NCI-H1436 treated with DMSO at 0.1 percent for 48 hours (cell line): ENCODE data around the gene CARMIL3.

Experiments
- DNase-seq: peaks from one replicate; lab custom pipeline; 2025; lab: John Stamatoyannopoulos, UW

CARMIL3 gene

DNA sequence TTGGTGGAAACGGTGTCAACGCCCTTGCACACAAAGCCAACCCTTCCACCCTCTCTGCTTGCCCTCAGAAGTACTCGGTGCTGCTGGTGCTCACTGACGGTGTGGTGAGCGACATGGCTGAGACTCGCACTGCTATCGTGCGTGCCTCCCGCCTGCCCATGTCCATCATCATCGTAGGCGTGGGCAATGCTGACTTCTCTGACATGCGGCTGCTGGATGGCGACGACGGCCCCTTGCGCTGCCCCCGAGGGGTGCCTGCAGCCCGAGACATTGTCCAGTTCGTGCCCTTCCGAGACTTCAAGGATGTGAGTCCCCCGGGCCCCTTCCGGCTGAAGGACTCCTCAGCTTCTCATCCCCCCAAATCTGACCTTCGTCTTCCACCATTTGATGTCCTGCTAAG is 25.3 kb downstream of the CARMIL3 start:
- no peak for DNase-seq

DNA sequence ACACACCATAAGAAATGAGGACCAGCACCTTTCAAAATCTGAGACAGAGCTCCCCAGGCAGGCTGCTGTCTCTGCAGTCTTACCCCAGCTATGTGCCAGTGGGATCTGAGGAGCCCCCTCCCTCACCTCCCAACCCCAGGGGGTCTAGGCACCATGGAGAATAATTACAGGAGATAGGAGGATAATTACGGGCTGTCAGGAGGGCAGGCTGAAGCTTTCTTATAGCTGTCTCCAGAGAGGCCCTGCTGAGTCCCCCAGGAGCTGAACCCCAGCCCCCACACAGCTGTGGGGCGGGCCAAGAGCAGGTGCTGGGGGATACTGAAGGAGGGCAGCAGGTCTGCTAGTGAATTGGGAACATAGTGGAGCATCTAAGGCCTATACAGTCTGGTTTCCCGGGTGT is 26.3 kb downstream of the CARMIL3 start:
- DNase-seq = peak; percentile 64

DNA sequence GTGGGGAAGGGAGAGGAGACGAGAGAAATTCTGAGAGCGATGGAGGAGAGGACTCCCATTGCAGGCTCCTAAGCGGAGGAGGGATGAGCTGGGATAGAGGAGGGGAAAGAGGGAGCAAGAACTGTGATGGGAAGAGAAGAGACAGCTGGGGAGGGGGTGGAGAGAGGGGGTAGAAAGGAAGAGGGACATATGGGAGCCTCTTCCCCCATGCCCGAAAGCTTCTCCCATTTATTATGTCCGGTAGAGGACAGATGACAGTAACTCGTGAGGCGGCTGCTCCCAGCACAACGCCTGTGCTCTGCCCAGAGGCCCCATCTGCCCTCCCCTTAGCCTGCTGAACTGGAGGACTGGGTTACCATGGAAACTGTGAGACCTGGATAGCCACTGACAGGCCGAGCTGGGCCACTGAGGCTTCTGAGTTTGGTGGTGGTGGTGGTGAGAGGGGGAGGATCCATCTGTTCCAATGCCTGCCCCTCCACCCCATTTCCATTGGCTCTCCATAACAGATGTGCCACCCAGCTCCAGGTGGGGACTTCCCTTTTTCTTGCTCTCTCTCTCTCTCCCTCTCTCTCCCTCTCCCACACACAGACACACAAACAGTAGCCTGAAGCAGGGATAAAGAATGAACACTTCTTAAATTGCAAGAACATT is 27.8 kb downstream of the CARMIL3 start:
- DNase-seq = no peak

DNA sequence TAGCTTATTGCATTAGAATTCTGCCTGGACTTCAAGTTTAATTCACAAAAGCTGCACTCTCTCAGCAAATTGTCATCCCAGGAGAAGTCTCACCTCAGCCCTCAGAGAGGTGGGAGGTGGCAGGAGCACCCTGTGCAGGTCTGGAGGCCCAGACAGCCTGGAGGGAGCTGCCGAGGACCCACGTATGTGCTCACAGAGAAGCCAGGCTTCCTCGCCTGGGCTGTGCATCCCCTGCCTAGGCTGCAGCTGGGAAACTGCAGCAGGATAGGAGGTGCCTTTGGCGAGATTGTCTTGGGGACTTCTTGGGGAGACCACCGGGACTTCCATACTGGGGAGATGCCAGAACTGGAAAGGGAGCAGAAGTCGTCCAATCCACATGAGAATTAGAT is 28.3 kb downstream of the CARMIL3 start:
- DNase-seq = no peak

DNA sequence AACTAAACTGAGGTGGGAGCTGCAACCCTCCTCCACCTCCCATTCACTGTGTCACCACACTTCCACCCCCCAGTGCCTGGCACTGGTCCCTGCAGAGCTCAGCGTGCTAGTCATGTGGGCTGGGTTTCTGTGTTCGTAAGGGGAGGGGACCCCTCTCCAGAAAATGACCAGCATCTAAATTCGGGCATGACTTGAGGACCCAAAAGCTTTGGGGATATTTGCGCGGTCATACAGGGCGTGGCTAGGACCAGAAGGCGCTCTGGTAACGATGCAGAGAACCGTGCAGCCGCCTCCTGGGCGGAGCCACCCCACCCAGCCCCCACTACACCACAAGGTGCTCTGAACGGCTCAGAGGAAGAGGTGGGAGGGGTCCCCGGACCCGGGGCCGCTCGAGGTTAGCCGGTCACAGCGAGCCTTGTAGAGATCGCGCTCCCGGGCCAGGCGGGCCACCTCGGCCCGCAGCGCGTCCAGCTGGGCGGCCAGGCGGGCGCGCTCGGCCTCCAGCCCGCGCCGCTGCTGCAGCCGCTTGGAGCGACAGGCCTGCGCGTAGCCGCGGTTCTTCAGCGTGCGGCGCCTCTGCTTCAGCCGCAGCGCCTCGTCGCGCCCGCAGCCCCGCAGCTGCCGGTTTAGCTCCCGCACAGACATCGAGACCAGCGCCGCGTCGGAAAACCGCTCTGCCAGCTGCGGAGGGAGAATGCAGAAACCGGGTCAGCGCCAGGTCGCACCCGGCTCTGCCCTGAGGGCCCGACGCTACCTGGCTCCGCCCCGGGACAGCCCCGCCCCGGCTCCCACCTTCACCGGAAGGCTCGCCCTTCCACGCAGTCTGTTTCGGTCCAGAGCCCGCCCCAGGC is 29.3 kb downstream of the CARMIL3 start:
- DNase-seq = no peak

DNA sequence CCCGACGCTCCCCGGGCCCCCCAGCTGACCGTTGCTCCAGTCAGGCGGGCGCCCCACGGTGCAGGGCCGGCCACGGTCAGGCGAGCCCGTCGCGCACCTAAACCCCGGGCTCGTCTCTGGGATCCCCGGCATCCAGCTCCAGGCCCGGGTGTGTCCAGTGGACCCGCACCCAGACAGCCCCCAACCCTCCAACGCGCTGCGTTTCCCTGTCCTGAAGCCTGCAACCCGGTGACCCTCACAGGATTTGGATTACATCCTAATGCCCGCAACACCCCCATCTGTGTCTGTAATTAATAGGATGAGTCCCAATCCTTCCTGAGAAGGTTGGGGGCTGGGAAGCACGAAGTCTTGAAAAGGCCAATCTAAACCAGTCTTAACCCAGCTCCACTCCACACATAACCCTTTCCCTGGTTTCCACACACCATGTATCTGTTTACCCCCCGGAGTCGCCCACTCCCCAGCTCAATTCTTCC is 30.0 kb downstream of the CARMIL3 start:
- DNase-seq = no peak

DNA sequence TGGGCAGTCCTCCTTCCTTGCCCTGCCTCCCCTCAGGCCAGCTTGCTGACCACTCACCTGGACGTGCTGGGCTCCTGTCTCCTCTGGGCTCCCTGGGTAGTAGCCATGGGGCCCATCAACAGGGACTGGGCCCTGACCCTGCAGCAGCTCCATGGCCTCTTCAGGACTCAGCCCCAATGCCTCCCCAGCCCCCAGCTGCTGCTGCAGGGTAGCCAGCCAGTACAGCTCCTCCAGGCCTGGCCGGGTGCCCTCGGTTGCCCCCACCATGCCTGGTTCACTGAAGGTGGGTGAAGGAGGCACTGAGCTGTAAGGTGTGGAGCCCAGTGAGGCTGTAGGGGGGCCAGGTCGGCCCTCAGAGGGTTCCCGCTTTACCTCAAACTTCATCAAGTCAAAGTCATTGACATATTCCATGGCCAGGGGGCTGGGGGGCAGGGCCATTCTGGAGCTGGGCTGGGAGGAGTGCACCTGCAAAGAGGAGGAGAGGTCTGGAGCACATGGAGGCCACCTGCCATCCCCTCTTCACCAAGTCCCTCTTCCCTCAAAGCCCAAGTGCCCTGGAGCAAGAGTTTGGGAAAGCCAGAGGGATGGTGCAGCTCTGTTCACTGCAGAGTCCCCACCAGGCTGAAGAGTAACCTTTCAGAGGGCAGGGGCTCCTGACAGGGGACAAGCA is 30.7 kb downstream of the CARMIL3 start:
- DNase-seq = no peak

DNA sequence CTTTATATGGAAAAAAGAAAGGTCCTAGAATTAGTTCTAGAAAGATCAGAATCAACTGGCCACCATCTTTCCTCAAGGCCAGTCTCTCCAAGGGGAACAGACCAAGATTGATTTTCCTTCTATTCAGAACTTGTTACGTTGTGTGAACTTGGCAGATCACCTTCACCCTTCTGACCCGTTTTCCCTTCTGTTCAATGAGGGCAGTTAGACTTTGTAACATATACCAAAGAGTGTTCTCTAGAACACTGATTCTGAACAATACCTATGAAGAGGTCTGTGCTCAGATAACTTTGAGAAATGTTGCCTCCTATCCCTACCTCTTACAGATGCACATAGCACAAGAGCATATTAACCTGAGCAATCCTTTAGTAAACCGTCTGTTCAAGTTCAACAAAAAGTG is 31.7 kb downstream of the CARMIL3 start:
- DNase-seq = no peak

DNA sequence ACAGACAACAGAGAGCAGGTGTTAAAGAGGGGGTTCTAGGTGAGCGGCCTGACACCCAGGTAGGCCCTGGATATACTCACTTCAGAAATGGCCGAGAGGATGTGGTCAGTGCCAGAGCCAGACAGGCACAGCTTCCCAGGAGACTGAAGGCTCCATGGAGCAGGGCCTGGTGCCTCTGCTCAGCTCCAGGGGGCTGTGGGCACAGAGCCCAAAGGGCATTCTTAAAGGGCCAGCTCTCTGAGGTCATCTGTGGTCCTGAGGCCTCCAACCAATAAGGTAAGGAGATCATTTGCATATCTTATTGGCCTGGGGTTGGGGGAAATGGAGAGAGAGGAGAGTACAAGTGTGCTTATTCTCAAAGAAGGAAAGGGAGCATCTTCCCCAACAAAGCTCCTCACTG is 32.6 kb downstream of the CARMIL3 start:
- no peak for DNase-seq

DNA sequence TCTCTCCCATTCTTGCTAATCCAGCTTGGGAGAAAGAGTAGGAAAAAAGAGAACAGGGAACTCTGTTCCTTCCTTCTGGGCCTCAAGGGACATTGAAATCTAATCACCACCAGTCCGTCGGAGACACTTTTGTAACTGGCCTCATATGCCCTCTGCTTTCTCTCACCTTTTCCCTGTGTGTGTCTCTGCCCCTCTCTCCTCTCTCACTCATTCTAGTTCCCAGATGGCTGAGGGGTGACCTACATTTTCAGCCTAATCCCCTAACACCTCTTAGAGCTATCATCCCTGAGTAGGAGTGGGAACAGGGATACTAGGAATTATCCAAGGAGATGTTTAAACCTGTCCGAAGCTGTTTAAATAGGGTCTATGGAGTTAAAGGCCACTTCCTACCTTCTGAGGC is 33.4 kb downstream of the CARMIL3 start:
- DNase-seq = no peak

DNA sequence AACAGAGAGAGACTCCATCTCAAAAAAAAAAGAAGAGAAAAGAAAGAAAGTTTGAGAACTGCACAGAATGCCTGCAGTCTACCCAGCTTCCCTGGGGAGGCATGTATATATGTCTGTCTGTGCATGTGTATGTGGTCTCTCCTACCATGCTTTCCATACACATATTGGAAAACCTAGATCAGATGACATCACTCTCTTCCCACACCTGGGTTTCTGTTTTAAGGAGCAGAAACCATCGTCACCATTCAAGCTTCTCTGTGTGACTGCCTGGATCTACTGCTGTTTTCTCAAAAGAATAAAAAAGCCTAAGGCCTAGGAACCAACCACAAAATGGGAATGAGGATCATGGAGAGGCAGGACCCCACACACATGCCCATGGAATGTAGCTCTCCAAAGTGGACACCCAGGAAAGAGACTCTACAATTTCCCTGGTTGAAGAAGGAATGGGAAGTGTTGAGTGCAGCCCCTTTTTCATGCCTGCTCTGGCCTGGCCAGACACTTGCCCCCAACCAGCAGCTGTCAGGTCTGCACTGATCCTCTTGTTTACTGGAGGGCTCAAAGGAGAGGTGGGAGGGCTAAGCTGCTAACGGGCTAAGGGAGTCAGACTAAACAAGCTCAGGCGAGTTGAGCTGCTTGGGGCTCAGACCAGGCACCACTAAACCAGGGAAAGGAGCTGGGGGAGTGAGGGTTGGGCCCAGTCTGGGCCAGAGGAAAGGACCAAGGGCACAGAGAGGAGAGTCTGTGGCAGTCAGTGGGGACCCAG is 34.6 kb downstream of the CARMIL3 start:
- DNase-seq = no peak

DNA sequence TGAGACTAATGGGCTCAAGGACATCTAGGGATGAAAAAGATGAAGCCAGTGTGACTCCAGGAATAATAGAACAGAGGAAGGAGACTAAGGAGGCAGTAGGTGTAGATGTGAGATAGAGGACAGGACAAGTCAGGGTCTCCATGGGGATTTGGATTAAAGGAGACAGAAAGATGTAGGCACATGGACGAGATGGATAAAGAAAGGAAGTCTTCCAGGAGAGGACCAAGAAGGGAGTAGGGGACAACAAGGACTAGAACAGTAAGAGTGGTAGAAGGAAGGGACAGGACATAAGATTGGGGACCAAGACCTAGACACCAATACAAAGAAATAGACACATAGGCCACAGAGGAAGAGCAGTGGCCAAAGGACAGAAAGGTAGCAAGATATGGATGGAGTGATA is 35.2 kb downstream of the CARMIL3 start:
- no peak for DNase-seq

DNA sequence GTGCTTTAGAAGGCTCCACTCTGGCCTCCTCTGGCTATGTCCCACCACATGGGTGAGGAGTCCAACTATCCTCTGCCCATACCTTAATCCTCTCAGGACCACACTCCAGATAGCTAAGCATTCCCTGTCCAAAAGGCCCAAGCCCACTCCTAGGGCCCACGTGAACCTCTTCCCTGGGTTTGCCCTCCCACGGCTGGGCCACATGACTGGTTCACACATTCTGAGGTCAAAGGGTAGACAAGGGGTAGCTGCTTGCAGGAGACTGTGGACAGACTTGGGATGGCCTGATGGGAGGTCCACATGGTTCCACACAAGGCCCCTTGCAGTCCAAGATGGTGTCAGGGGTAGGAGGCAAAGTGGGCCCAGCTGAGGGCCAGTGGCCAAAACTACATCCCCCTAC is 36.3 kb downstream of the CARMIL3 start:
- no peak for DNase-seq

DNA sequence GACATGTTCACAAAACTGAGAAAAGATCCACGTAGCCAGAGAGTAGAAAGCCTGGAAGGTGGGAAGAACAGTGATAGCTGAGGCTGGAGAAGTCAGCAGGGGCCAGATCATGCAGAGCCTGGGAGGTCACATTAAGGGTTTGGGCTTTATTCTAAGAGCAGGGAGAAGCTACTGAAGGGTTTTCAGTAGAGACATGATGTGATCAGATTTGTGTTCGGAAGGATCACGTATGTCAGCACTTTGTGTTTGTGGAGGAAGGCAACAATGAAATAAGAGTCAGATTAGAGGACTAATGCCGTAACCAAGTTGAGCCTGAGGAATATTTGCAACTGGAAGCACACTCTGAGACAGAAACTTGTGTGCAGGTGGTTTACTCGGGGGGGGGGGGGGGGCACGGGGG is 38.1 kb downstream of the CARMIL3 start:
- DNase-seq = no peak

DNA sequence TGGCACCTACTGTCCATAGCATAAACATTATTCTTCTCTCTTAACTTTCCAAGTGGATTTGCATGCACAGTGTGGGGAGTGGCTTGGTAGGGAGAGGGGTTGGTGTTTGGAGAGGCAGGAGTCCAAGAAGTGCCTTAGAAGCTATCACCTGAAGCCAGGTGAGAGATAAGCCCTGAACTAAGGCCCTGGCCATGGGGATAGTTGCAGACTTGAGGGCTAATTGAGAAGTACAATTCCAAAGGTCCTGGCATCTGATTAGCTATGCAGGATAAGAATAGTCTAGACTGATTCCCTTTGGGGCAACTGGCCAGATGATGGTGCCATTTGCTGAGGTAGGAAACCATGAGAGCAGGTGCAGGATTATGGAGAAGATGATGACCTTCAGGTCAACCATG is 40.3 kb downstream of the CARMIL3 start:
- no peak for DNase-seq

DNA sequence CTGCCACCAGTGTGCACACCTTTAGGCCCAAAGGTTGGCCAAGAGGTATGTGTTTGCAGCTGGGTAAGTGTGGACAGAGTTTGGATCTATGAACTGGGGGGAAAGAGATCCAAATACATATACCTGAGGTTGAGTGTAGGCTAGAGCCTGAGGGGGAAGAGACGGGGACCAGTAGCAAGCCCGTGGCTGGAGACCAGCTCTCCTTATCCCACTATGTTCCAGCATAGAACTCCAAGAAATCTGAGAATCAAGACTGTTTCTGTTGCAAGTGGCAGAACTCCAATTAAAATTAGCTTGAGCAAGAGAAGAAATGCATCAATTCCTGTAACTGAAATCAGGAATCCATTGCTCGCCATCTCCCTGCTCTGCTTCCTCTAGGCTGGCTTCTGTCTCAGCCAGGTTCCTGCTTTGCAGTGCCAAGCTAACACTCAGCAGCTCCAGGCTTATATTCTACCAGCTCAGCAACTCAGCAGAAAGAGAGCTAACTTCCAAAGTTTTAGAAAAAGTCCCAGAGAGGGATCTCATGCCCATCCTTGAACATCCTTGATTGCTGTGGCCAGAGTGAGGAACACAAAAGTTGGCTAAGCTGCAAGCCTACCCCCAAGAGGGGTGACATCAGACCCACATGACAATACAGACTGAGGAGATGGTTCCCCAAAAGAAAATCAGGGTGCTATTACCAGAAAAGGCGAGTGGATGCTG is 40.8 kb downstream of the CARMIL3 start:
- no peak for DNase-seq

DNA sequence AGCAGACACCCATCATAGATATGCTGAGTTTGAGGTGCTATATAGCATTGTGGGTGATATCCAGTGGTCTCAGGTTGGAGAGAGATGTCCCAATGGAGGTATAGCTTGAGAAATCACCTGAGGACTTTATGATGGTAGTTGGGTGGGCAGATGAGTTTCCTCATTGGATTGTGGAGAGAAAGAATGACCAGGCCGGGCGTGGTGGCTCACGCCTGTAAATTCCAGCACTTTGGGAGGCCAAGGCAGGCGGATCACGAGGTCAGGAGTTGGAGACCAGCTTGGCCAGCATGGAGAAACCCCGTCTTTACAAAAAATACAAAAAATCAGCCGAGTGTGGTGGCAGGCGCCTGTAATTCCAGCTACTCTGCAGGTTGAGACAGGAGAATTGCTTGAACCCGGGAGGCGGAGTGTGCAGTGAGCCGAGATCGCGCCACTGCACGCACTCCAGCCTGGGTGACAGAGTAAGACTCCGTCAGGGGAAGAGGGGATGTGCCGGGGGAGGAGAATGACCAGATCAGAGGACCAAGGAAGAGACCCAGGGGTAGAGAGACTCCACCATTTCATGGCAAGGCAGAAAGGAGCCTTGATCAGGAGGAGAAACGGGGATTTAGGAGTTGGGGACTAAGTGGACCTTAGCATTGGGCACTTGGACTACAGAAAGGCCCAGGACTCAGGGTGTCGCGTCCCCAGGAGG is 41.5 kb downstream of the CARMIL3 start:
- DNase-seq = no peak

DNA sequence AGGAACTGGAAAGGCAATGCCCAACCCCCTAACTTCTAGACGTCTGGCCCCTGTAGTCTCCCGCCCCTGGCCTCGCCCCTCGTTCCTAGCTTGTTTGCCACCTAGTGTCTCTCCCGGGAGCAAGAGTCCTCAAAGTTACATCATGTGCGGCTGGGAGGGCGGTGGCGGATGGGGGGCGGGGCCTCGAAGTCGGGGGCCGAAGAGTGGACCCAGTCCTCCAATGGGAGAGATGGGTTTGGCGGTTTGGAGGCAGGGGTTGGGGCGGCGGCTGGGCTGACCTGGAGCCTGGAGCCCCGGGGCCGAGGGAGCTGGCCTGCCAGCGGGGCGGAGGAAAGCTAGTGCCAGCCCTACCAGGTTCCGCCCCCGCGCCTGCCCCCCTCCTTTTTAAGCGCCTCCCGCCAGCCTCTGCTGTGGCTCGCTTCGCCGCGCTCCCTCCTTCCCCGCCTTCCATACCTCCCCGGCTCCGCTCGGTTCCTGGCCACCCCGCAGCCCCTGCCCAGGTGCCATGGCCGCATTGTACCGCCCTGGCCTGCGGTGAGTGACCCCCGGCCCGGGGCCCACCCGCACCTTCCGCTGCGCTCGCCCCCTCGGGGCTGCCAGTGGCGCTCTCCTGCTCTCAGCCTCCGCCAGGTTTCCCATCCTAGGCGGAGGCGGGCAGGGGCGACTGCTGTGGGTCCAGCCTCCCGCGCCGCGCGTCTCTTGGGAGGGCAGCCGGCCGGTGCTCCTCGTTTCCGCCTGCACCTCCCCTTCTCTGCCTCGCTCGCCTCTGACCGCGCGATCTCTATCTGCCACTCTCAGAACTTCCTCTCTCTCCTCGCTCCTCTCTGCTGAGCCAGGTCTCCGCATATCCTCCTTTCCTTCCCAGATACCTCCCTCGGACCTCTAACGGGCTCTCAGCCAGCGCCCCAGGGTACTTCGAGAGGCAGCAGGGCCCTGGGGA is 42.4 kb downstream of the CARMIL3 start, which contains the start of gene PCK2:
TSS of gene PCK2 (plus strand) at position 411 of the 940 bp plus-strand sequence. CDS start at position 506, 95 bp downstream.
- DNase-seq = peak; percentile 71

DNA sequence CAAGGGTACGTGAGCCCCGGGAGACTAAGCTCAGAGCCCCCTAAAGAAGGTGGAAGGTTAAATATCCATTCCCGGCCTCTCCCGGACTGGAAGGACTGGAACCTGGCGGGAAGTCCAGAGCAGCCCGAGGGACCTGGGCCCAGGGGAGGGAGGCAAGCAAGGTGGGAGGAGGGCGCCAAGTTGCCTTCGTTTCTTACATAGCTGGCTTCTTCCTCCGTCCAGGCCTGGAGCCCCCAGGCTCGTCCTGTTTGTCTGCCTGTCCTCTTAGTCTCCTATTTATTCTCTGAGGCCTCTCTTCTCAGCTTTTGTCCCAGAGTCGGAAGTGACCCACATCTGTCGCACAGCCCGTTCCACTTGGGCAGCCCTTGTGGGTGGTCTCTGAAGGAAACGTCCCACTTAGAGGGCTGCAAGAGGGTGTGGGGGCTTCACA is 43.0 kb downstream of the CARMIL3 start:
- DNase-seq = no peak
